GM12873 (cell line): ENCODE measurements around the gene HDGFL3.

Experiments used
- CTCF ChIP-seq: IDR thresholded peaks from 2 replicates; pipeline ENCODE4 v1.5.1; 2012; ENCODE audit warnings: low read depth, mild to moderate bottlenecking, moderate library complexity, low read length, control low read depth; ENCODE audit not compliant: insufficient read depth; ENCODE audit errors: missing control alignments

The HDGFL3 gene

GRCh38 chr15:83194528-83194927, 13.1 kb downstream of the HDGFL3 start:
- TF ChIP-seq CTCF, result no peak

GRCh38 chr15:83193721-83194120, 13.9 kb downstream of the HDGFL3 start:
- TF ChIP-seq CTCF, result no peak

GRCh38 chr15:83192742-83193141, 14.9 kb downstream of the HDGFL3 start:
- no peak for TF ChIP-seq CTCF

GRCh38 chr15:83190450-83190849, 17.2 kb downstream of the HDGFL3 start:
- TF ChIP-seq CTCF, result no peak

GRCh38 chr15:83185561-83185960, 22.1 kb downstream of the HDGFL3 start:
- TF ChIP-seq CTCF, result no peak

- no peak for TF ChIP-seq CTCF
Measured at GRCh38 chr15:83178869-83179325, 28.7 kb downstream of the HDGFL3 start.

GRCh38 chr15:83178390-83178789, 29.2 kb downstream of the HDGFL3 start:
- no peak for TF ChIP-seq CTCF
